H1 (cell line): ENCODE results near the gene COQ8B. TPM values are rescaled to one million over a fixed set of nuclear protein-coding genes. Genes with fewer than 3 reads are reported as not detected.

Experiments used
- ATF3 ChIP-seq: IDR thresholded peaks from 2 replicates; pipeline ENCODE4 v1.6.1; 2011; ENCODE audit warnings: low read depth, mild to moderate bottlenecking, low read length; ENCODE audit not compliant: insufficient read depth
- BCL11A ChIP-seq, 2 experiments: IDR thresholded peaks; one replicate each; pipeline ENCODE4 v1.6.1; 2011; ENCODE audit warnings: low read depth in 2 of 2, low read length in 2 of 2, mild to moderate bottlenecking in 2 of 2
- CEBPB ChIP-seq: IDR thresholded peaks from 2 replicates; pipeline ENCODE4 v1.6.1; 2012; ENCODE audit warnings: low read depth, low read length
- CREB1 ChIP-seq: IDR thresholded peaks from 2 replicates; pipeline ENCODE4 v1.6.1; 2012; ENCODE audit warnings: inconsistent platforms
- polyA plus RNA-seq, 7 experiments: library from polyadenylated mRNA; depleted of rRNA in 3 of 7; stranded (reverse) in 5 of 7; unstranded in 2 of 7; fragments of >200 nt in 5 of 7; fragments of 200-250 nt in 2 of 7; gene quantifications; 1 replicate in 5 of 7; 2 replicates in 1 of 7; 4 replicates in 1 of 7; pipeline versions ENCODE4 v1.2.1 to v1.2.3, GENCODE V29; 2011 to 2013; ENCODE audit warnings: missing spikeins in 2 of 7, mixed read lengths in 2 of 7
- total RNA-seq: library from RNA; stranded (reverse); fragmentation: NEBNext Ultra II Directional; extraction: Animal tissue kit (Norgen Biotek cat#: 25700); gene quantifications from 2 replicates; pipeline ENCODE4 v1.2.1, GENCODE V29; 2021

The COQ8B gene
- total and polyA plus RNA-seq, 2 of the 8 experiments (the other 6 are each of a cell fraction or from before 2014, with no cell fraction given) = 41.7 to 46.1 TPM

- TF ChIP-seq BCL11A (IDR thresholded peaks at IDR 0.05; ENCODE audit: low read depth in 2 of 2, low read length in 2 of 2) (no peak), ATF3 (no peak), CEBPB (no peak), CREB1 (no peak)
These were observed 29.1 kb downstream of the COQ8B start (continued) for GRCh38 chr19:40687525-40688016.
